ENCODE measurements around the gene CCNL1.
"Not testable (repeated sequence)": the region's sequence is repeated elsewhere in the genome, so short reads cannot be mapped to it uniquely, and the experiment has no call there.

Gene CCNL1

DNA sequence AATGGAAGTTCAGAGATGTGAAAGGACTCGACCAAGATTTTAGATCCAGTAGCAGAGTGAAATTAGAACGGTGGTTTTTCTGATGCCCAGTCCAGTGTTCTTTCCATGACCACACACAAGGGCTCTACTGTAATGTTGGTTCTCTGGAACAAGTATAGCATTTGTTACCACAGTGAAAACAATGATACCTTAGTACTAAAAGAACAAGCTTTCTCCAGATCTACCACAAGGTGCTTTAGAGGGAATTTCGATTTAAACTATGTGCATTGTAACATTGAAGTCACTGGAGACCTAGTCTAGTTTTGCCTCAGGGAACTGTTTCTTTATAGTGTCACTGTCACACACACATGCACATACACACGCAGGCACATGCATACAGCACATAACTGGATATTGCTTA is 12.8 kb upstream of the CCNL1 start:
- no peak for DNase-seq (ENCODE audit: low read depth in 2 of 3, low spot score in 2 of 3)

DNA sequence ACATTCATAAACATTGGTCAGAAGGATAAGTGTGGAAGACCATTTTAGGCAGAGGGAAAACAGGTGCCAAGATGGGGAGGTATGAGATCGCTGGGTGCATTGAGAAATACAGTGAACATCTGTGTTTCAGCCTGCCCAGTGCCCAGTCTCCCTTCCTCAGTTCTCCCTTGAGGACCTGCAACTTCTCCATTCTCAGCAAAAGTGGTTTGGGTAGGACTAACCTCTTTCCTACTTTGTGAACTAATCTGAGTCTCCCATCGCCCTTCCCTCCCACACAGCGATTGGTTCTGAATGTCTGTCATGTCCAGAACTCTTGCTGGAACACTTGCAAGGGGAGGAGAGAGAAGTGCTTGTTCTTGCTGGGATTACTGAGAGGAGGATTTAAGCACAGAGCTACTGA is 10.9 kb upstream of the CCNL1 start:
- no peak for DNase-seq (ENCODE audit: low read depth in 2 of 3, low spot score in 2 of 3)

DNA sequence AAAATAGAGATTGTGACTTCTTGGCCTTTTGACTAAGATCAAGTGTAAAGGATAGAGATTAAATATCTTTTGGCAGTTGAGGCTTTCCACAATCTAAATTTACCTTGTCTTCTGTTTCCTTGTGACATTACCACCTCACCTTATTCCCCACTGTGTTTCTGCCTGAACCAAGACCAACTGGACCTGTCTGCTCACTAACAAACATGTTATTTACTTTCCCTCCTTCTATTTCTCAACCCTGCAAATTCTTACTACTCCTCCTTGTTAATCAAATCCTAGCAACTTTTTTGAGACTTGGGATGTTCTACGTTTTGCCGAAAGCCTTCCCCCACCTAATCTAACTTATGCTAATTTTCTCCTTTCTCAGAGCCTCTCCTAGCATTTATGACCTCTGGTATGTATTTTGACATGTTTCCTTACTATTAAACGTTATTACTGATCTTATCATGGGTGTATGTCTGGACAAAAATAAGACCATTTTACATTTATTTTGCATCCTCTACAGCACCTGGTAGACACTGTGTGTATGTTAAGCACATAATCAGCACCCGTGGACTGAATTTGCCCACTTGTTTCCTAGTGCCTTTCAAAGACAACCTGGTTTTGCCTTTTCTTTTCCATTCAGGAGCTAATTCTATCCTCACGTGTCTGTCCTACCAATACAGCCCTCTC is 7.6 kb upstream of the CCNL1 start:
- no peak for DNase-seq (ENCODE audit: low read depth in 2 of 3, low spot score in 2 of 3)

DNA sequence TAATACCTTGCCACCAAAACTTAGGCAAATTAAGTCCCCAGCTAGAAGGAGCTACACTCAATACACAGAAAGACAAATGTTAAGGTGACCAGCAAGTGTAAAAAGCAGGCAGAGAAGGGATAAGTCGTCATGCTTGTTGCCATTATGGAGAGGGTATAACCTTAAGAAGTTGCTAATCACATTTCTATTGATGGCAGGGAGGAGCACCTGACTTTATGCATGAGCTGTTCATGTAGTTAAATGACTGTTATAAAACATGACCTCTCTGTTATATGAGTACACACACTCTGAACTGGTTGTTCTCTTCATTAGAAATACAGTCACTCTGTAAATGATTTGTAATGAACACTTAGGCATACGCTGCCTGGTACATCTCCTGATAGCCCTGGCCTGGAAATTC is 6.6 kb upstream of the CCNL1 start:
- no peak for DNase-seq (ENCODE audit: low read depth in 2 of 3, low spot score in 2 of 3)

DNA sequence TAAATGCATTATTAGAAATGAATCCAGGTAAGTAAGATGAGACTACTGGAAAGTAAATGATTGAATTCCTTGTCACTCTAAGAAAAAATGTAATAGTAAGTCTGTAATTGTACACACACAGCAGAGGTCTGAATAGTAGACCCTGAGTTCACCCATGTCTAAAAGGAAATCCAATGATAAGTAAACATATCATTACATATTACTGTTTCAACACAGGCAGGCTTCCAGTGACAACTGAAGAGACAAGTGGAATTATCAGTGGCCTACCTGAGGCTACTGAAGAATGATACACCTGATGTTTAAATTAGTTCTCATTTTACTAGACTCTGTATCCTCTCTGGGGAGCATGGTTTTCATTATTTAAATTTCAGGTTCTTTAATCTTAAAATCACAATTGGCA is 6.2 kb upstream of the CCNL1 start:
- no peak for DNase-seq (ENCODE audit: low read depth in 2 of 3, low spot score in 2 of 3)

DNA sequence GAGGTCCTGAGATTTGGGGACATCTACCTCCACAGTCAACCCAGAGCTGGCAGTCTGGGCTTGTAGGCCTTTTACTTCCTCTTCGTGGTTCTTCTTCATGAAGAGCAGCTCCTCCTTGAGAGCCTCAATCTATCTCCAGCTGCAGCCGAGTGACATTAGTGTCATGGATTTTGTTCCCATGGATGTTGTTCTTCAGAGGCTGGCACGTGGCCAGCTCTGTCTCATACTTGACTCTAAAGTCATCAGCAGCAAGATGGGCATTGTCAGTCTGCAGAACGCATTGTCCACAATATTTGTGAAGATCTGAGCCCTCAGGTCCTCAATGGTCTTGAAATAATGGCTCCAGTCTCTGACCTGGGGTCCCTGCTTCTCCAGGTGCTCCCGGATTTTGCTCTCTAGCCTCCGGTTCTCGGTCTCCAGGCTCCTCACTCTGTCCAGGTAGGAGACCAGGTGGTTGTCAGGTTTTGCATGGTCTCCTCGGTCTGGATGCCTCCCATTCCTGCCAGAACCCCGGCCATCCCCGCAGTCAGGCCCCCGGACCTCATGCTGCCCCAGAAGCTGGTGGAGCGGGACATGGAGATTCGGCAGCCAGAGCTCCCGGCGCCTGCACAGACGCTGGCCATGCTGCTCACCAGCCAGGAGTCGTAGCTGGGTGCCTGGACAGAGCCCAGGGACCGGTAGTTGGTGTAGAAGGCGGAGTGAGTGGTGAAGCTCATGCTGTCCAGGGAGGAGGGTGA is 3.4 kb upstream of the CCNL1 start:
- no peak for DNase-seq (ENCODE audit: low read depth in 2 of 3, low spot score in 2 of 3)

DNA sequence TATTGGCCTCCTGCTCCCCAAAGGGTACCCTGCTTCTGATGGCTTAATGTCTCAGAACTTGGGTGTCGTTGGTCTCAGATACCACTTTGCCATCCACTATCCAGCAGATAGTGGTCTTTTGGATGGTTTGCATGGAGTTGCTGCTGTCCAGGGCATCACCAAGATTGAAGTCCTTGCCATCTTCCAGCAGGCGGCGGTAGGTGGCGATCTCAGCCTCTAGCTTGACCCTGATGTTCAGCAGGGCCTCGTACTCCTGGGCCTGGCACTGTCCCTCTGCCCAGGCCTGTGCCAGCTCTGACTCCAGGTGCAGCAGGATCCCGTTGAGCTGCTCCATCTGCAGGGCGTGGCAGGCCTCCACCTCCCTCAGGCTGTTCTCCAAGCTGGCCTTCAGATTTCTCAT is 2.7 kb upstream of the CCNL1 start:
- not testable (repeated sequence) for DNase-seq (ENCODE audit: low read depth in 2 of 3, low spot score in 2 of 3)

DNA sequence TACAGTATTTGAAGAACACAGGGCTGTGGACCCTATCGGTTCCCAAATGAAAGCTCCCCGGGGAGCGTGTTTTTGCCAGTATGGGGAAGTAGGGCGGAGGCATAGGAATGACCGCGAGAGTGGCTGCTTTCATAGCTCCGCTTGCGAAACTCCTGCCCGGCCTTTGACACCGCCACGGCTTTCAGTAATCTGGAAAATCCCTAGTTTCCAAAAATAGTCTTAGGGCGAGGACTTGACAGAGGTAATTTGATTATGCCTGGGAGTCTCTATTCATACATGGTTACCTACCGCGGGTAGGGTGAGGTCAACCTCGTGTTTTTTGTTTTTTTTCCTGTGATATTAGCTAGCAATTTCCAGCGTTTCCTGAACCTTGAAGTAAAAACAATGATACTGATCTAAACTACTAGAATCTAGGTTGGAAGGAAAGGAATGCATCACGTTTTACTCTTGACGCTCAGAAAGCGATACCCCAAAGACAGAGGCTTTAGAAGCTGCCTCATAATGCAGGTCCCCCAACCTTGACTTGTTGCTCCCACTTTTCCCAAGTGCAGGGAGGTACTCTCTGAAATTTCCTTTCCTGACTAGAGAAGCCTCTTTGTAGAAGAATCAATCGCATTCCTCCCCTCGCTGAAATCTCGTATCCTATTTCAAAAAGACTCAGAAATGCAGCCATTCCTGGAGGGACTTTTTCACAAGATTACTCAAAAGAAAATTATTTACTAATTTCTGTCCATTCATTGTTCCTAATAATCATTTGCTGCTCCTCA is 894 bp upstream of the CCNL1 start:
- DNase-seq (ENCODE audit: low read depth in 2 of 3, low spot score in 2 of 3), result peak in 1 of 3 experiments; percentile 31

DNA sequence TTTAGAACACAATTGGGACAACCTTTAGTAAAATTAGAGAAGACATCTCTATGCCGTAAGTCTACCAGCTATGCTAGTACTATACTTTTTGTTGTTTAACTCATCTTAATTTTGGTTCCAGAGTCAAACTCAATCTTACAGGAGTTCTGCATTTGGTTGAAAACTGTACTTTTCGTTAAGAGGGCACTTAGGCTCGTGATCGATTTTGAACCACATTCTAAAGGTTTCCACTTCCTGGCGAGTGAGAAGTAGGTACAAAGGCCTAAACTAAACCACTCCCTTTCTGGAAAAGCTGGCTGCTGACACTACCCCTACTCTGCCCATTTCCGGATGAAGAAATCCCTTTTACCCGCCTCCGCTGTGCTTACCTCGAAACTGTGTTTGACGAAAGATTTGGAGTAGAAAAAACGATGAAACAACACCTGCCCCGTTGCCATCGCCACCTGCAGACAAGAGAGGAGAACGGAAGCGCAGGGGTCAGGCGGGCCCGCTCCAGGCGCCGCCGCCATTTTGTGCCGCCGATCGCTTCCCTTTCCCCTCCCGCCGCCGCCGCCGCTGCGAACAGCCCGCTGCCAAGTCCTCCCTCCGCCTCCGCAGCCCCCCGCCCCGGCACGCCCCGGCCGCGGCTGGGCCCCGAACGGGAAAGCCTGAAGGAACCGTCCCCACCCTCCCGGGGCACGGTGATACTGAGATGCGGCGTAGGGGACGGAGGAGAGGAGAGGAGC is 748 bp downstream of the CCNL1 start:
- peak; percentile 57 to 62 (median 62) for DNase-seq (ENCODE audit: low read depth in 2 of 3, low spot score in 2 of 3)

DNA sequence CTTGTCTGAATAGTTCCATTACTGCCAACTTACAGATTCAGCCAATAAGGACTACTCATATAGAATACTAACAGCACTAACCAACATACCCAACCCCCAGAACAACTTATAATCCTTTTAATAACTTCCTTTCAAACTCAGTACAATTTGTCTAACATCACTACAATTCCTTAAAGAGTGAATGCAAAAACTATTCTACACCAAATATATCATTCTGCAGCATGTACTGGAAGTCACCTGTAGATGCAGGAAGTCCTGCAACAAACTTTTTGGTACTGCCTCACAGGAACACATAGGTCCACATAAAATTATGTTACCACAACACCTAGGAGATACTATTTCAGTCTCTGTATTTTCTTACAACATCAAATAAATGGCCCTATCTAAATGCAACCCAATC is 2.1 kb downstream of the CCNL1 start:
- DNase-seq (ENCODE audit: low read depth in 2 of 3, low spot score in 2 of 3), result no peak

DNA sequence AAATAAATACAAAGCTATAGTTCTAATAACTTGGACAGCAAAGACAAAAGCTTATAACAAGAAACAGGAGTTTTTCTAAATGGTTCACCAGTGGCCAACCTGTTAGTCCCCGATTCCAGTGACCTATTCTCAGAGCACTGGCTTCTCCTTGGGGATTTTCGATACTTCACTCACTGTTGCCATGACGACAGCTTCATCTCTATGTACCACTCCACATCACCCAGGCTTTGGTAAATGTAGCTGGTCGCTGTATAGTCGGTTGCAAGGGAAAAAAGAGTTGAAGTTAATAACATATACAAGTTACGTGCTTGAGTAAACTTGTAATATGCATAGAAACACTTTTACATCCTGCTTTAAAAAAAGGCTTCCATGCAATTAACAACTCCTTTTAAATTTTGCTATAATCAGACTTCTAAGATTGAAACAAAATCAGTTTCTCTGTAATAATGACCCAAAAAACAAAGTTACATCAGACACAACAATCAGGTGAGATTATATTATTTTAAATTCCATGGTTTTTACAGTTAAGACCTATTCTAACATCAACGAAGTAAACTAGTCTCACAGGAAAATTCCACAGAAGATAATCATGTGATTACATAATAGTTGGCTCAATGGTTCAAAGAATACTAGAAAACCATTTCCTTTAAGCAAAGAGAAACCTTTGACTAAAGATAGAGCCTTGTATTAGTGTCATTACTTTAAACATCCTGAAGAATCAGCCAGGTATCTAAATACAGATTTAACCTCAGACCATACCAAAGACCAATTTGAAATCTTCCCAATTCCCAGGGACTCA is 2.9 kb downstream of the CCNL1 start:
- no peak for DNase-seq (ENCODE audit: low read depth in 2 of 3, low spot score in 2 of 3)

DNA sequence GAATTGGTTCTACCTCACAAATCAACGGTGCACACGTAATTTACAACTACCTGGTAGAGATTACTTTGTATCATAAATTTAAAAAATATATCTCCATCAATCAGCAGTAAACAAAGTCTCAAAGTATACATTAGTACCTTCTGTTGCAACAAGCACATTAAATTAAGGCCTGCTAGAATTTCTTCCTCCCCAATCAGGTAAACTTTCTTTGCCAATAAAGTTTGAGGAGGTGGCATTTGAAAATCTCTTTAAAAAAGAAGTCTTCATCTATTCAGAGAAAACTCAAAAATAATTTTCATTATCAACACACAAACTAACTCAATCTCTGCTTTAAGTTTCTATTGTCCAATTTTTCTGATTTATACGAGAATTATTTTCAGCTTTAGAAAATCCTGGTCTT is 4.4 kb downstream of the CCNL1 start:
- DNase-seq (ENCODE audit: low read depth in 2 of 3, low spot score in 2 of 3), result no peak

DNA sequence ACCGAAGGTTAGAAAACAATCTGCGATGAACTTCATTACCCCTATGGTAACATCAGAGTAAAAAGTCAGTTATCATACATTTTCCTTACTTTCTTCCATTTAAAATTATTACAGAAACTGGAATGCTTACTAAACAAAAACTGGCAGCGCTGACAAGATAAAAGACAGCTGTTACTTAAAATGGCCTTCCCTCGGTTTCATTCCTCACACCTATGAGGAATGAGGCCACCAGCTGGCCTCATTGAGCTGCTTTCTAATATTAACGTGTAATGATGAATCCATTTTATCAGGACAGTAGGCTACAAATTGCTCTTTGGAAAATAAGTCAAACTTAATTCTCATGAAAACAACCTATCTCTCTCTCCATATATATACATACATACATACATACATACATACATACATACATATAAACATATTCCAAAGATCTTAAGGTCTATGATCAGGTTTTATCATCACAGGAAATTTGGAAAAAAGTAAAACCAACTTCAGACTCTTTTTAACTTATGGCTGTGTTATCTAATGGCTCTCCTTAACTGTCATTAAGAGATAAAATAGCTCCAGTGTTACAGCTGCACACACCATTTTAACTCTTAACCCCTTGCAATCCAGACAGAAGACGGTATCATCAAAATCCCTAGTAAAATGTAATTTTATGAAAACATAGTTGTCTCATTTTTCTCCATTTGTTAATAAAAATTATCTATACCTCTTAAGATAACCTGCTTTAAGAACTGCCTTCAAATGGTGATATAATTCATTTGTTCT is 5.2 kb downstream of the CCNL1 start:
- DNase-seq (ENCODE audit: low read depth in 2 of 3, low spot score in 2 of 3), result no peak

DNA sequence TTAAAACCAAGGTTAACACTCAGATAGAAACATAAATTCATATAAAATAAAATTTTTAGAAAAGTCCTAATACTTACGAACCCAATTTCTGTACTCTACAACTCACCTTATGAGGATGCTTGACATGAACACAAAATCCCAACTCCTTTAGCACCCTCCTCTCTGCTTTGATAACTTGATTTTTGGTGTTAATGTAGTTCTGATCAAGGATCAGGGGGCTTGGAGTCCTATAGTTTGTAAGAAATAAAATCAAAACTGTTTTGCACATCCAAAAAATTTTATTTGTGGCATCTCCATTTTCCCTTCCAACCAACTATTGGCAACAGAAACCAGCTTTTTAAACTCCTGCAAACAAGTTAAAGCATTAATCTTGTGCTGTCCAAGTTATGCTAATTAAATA is 7.0 kb downstream of the CCNL1 start:
- no peak for DNase-seq (ENCODE audit: low read depth in 2 of 3, low spot score in 2 of 3)

DNA sequence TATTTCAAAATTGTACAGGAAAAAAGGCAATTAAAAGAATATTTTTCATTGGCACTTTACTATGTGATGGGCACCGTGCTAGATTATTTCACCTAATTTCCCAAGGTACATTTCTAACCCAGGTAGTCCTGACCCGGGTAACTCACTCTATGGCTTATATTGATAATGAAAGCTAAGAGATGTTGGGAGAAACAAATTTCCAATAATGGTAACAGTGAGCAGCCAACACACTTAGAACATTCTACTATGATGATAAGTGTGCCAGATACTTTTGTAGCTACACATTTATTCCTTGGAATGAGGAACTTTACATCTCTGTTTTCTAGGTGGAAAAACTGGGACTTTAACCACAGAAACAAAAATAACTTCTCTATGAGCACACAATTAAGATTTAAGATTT is 7.5 kb downstream of the CCNL1 start:
- no peak for DNase-seq (ENCODE audit: low read depth in 2 of 3, low spot score in 2 of 3)

DNA sequence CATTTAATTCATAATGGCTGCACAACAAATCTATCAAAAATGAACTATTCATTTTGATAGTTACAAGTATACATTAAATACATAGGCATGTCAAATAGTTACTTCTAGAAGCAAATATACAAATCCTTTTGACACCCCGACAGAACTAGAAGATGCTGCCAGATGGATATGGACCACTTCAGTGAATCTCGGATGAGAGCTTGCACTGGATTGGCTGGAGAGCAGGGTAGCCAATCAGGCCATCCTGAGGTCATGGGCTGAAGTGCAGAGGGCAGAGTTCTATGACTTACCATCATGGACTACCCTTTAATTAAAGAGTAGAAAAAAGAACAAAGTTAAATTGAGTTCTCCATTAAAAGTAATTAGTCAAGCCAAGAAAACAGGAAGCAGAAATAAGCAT is 8.3 kb downstream of the CCNL1 start:
- no peak for DNase-seq (ENCODE audit: low read depth in 2 of 3, low spot score in 2 of 3)

DNA sequence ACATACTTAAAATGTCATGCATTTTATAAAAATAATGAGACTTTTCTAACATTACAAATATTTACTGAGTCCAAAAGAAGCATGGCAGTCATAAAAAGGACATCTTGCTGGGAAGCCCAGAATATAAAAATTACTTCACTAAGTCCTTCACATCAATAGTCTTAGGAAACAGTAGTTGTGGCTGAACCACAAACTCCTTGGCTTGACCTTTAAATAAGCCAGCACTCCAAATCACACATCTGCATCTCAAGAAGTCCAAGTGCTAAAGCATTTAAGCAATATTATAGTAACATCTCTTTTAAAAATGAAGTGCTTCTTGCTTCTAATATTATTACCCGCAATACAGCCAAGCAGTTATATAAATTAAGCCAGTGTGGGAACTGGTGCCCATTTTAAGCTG is 8.8 kb downstream of the CCNL1 start:
- DNase-seq (ENCODE audit: low read depth in 2 of 3, low spot score in 2 of 3), result no peak

DNA sequence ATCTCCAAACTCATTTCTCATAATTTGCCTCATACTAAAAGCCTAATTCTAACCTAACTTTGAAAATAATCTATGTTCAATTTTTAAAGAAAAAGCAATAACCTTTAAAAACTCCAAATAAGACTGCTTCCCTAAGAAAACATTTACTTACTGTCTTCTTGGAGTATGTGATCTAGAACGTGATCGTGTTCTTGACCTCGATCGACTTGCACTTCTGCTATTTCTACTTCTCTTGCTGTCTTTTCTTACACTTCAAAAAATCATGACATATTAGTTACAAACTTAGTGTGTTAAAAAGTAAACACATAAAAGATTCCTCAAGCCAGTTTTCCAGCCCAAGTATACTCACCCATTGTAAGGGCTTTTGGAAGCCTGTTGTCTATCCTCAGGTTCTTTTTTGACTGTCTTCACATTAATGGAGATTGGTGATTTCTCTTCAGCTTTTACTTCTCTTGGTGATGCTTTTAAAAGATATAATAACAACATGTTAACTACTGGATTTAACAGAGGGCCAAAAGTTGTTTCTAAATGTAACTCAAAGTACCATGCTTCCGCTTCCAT is 10.7 kb downstream of the CCNL1 start:
- no peak for DNase-seq (ENCODE audit: low read depth in 2 of 3, low spot score in 2 of 3)

DNA sequence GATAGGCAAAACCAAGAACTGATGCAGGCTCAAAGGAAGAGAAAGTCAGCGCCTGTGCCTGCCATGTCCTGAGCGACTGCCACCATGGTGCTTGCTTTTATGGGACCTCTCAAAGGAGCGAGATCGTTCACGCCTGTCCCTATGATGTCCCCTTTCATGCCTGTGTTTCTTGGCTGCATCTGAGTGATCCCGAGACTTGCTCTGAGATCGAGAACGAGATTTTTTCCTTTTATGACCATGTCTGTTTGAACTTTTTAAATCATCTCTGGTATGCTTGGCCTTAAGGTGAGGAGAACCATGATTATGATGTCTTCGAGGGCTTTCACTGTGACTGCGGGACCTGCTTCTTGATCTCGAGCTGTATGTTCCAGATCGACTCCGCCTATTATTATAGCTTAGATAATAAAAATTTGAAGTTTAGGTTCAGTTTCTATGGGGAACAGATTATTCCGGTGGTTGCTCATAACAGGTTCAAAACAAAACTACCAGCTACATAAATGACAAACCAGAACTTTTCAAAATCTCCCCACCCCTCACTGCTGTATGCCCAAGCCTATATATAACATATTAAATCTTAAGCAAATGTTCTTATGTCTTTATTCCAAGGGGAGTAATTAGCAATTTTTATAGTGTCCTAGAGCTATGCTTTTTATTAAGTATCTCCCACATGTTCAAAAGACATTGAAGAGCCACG is 11.6 kb downstream of the CCNL1 start:
- no peak for DNase-seq (ENCODE audit: low read depth in 2 of 3, low spot score in 2 of 3)

Measured in activated CD8-positive, alpha-beta memory T cell treated with anti-CD3 and anti-CD28 coated beads for 48 hours (primary cell).